Fibroblast of the aortic adventitia (primary cell): ENCODE measurements around the gene IGF2R. TPM values are rescaled to one million over a fixed set of nuclear protein-coding genes. Genes with fewer than 3 reads are reported as not detected.
"Not testable (repeated sequence)": the region's sequence is repeated elsewhere in the genome, so short reads cannot be mapped to it uniquely, and the experiment has no call there.

ENCODE experiments used
- DNase-seq: peaks from one replicate; pipeline ENCODE4 v3.0.0-alpha.2; 2010; ENCODE audit warnings: low read depth
- H3K4me3 ChIP-seq: 2 replicates; pipeline ENCODE4 v1.5.1; 2011; ENCODE audit warnings: low read depth, mild to moderate bottlenecking, control low read depth, low read length, moderate library complexity
- total RNA-seq: library from RNA; depleted of rRNA; stranded (reverse); fragments of >200 nt; gene quantifications from 2 replicates; pipeline ENCODE4 v1.2.3, GENCODE V29; 2012; ENCODE audit warnings: low replicate concordance
- TF ChIP-seq, protein P1 (sequence below): IDR thresholded peaks from 2 replicates; pipeline ENCODE4 v1.5.1; 2011; ENCODE audit warnings: mild to moderate bottlenecking, low read length, control low read depth, inconsistent platforms; ENCODE audit not compliant: insufficient read depth

IGF2R gene
- total RNA-seq, 1 donor, result 112 TPM

DNA sequence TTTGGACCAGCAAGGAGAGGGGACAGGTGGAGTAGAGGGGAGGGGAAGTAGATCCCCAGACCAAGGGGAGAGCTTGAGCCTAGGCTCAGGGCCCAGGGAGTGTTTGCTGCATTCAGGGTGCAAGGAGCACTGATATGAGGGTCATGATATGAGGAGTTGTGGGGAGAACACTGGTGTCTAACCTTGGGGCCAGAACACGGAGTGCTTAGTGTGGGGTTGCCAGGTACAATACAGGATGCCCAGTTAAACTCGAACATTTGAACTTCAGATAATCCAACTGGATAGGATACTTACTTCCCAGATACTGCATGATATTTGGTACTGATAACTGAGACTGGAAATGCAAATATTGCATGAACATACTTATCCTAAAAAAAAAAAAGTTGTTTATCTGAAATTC, 155.1 kb downstream of the IGF2R start:
- H3K4me3 ChIP-seq, result no peak overlapping the region
- DNase-seq, result no peak
- TF ChIP-seq, protein P1, sequence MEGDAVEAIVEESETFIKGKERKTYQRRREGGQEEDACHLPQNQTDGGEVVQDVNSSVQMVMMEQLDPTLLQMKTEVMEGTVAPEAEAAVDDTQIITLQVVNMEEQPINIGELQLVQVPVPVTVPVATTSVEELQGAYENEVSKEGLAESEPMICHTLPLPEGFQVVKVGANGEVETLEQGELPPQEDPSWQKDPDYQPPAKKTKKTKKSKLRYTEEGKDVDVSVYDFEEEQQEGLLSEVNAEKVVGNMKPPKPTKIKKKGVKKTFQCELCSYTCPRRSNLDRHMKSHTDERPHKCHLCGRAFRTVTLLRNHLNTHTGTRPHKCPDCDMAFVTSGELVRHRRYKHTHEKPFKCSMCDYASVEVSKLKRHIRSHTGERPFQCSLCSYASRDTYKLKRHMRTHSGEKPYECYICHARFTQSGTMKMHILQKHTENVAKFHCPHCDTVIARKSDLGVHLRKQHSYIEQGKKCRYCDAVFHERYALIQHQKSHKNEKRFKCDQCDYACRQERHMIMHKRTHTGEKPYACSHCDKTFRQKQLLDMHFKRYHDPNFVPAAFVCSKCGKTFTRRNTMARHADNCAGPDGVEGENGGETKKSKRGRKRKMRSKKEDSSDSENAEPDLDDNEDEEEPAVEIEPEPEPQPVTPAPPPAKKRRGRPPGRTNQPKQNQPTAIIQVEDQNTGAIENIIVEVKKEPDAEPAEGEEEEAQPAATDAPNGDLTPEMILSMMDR, result no peak

- H3K4me3 ChIP-seq, result no peak overlapping the region
- TF ChIP-seq, protein P1, result no peak
- no peak for DNase-seq
Observed at GRCh38 chr6:160124605-160125004, 155.7 kb downstream of the IGF2R start.

- H3K4me3 ChIP-seq, DNase-seq: not testable (repeated sequence)
Observed at GRCh38 chr6:160125105-160125504, 156.2 kb downstream of the IGF2R start.

- TF ChIP-seq, protein P1, result no peak
- no peak overlapping the region for H3K4me3 ChIP-seq
- DNase-seq, result no peak
Observed at GRCh38 chr6:160127270-160128124, 158.6 kb downstream of the IGF2R start.

- TF ChIP-seq, protein P1, result no peak
- DNase-seq, result no peak
- H3K4me3 ChIP-seq, result no peak overlapping the region
Observed at GRCh38 chr6:160128125-160128683, 159.3 kb downstream of the IGF2R start.

DNA sequence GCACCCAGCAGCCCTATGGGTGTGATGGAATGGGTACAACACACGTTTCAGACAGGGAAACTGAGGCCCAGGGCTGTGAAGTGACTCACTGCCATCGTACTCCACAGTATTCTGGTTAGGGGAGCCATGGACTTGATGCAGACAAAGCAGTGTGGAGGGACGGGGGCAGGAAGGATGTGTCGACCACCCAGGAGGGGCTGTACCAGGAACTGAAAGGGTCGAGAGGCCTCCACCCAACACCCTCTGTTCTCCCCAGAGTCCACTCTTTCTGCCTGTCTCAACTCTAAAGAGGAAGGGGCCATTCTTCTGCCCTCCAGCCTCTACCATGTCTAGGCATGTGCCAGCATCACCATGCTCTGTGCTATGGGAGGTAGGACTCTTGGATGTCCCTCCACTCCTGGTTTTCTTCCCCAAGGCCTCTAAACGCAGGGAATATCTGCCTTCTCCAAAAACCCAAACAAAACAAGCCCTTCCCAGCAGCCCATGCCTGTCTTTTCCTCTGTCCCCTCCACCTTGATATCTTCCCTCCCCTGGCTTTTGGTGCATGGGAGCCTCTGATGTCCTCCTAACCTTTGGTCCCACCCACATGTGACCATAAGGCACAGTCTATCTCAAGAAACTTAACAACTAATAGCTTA, 160.1 kb downstream of the IGF2R start:
- TF ChIP-seq, protein P1, result no peak
- no peak for DNase-seq
- H3K4me3 ChIP-seq, result no peak overlapping the region
